MCF 10A (cell line): ENCODE measurements around the gene RFX4. TPM values are rescaled to one million over a fixed set of nuclear protein-coding genes. Genes with fewer than 3 reads are reported as not detected.
A peak's percentile ranks its signal among the peaks of the same experiment; 100 is the strongest.

Experiments used
- BruUV-seq: library from RNA; stranded (reverse); fragments of 400-500 nt; replicated peaks from 2 replicates; lab custom pipeline; 2021; lab: Mats Ljungman, UMichigan
- CTCF ChIA-PET: fragments of 300-600 bp; sonication (Branson Sonifier 250); formaldehyde crosslinking; extraction: SDS; loops from one replicate; lab custom pipeline; 2021; ENCODE audit warnings: antibody characterized with exemption, inconsistent platforms; lab: Yijun Ruan, JAX
- POLR2A ChIA-PET: fragments of 300-600, 350-650 bp; sonication (Branson Sonifier 250); formaldehyde crosslinking; extraction: SDS; loops from one replicate; lab custom pipeline; 2020; ENCODE audit warnings: antibody characterized with exemption, inconsistent platforms; lab: Yijun Ruan, JAX
- DNase-seq: peaks from one replicate; pipeline ENCODE4 v3.0.0-alpha.2; 2018; ENCODE audit not compliant: unreplicated experiment
- H3K27ac Mint-ChIP-seq: one replicate; pipeline ENCODE4 v1.8.0; 2022; ENCODE audit warnings: mild to moderate bottlenecking, low read depth, mixed read lengths; ENCODE audit not compliant: unreplicated experiment
- H3K27me3 Mint-ChIP-seq: one replicate; pipeline ENCODE4 v1.8.0; 2022; ENCODE audit warnings: mixed read lengths; ENCODE audit not compliant: insufficient read depth, unreplicated experiment
- H3K36me3 Mint-ChIP-seq: one replicate; pipeline ENCODE4 v1.8.0; 2022; ENCODE audit warnings: mild to moderate bottlenecking, moderate library complexity, mixed read lengths; ENCODE audit not compliant: insufficient read depth, unreplicated experiment
- H3K4me1 Mint-ChIP-seq: one replicate; pipeline ENCODE4 v1.8.0; 2022; ENCODE audit warnings: mixed read lengths; ENCODE audit not compliant: insufficient read depth, unreplicated experiment
- H3K4me3 Mint-ChIP-seq: one replicate; pipeline ENCODE4 v1.8.0; 2022; ENCODE audit warnings: mild to moderate bottlenecking, moderate library complexity, mixed read lengths; ENCODE audit not compliant: unreplicated experiment
- H3K9me3 Mint-ChIP-seq: one replicate; pipeline ENCODE4 v1.8.0; 2022; ENCODE audit warnings: mixed read lengths; ENCODE audit not compliant: unreplicated experiment
- intact Hi-C: fragments of 100-400 bp; cut with micrococcal nuclease; formaldehyde crosslinking; loops from 2 replicates; pipeline ENCODE4 v1.14.1; 2022
- total RNA-seq: library from RNA; stranded (reverse); gene quantifications from 2 replicates; pipeline ENCODE4 v1.2.3, GENCODE V29; 2022
- TF ChIP-seq, protein P1 (sequence below): fragments of 200-600 bp; IDR thresholded peaks from one replicate; pipeline ENCODE4 v1.8.0; 2022; ENCODE audit warnings: antibody characterized with exemption, mild to moderate bottlenecking; ENCODE audit not compliant: unreplicated experiment

RFX4 gene
- total RNA-seq, 1 experiment from 2014 or later: not detected

DNA sequence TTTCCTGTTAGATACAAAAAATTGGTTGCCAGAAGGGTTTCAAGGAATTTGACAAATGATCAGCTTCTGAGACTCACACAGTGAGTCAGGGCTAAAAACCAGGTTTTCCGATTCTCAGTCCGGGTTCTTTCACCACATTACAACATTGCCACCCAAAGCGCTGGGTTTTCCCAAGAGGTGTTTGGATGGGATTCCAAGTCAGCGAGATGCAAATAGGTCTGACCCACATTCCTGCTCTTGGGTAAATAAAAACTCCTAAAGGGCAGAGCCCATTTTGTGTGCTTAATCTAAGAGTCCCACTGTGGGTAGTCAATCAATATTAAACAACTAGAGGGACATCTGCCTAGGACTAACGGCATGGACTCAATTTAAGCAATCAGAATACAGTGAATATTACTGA is 186.3 kb downstream of the RFX4 start:
- no TSS peak for BruUV-seq
- H3K9me3 Mint-ChIP-seq: no peaks in the 10 kb centered on the region
- ChIA-PET POLR2A (interaction anchor here (0.7 kb wide), 1 partner anchor 53 kb away, joined by 4 read pairs; no protein-coding TSS in a partner anchor), CTCF (no interaction called here)
- DNase-seq: peak; percentile 8
- H3K4me3 Mint-ChIP-seq: no peak overlapping the region
- H3K4me1 Mint-ChIP-seq: no peaks in the 10 kb centered on the region
- peaks cover 3% of the 10 kb centered on the region for H3K36me3 Mint-ChIP-seq
- H3K27ac Mint-ChIP-seq: no peak overlapping the region
- H3K27me3 Mint-ChIP-seq: peaks cover 23% of the 10 kb centered on the region
- TF ChIP-seq, protein P1, sequence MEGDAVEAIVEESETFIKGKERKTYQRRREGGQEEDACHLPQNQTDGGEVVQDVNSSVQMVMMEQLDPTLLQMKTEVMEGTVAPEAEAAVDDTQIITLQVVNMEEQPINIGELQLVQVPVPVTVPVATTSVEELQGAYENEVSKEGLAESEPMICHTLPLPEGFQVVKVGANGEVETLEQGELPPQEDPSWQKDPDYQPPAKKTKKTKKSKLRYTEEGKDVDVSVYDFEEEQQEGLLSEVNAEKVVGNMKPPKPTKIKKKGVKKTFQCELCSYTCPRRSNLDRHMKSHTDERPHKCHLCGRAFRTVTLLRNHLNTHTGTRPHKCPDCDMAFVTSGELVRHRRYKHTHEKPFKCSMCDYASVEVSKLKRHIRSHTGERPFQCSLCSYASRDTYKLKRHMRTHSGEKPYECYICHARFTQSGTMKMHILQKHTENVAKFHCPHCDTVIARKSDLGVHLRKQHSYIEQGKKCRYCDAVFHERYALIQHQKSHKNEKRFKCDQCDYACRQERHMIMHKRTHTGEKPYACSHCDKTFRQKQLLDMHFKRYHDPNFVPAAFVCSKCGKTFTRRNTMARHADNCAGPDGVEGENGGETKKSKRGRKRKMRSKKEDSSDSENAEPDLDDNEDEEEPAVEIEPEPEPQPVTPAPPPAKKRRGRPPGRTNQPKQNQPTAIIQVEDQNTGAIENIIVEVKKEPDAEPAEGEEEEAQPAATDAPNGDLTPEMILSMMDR: no peak
- intact Hi-C loops: no loop called here

DNA sequence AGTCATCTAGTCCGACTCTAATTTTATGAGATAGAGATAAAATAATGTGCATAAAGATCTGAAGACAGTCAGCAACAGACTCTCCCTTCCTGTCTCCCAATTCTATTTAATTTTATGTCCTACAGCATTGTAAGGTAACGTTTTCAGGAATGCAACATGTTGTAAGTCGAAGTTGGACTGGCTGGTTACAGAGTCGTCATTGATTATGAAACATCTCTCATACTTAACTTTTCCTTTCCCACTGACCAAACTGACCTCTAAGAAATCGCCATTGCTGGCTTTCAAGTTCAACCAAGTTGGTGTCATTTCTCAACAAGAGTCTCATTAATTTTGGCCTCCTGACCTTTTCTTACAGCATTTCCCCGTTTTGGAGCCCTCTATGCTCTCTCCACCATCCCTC is 186.7 kb downstream of the RFX4 start:
- intact Hi-C loops: no loop called here
- ChIA-PET CTCF (no interaction called here), POLR2A (no interaction called here)
- H3K27ac Mint-ChIP-seq: no peak overlapping the region
- peaks cover 8% of the 10 kb centered on the region for H3K36me3 Mint-ChIP-seq
- H3K9me3 Mint-ChIP-seq: no peaks in the 10 kb centered on the region
- no peak overlapping the region for H3K4me3 Mint-ChIP-seq
- DNase-seq: no peak
- H3K27me3 Mint-ChIP-seq: peaks cover 23% of the 10 kb centered on the region
- BruUV-seq: no TSS peak
- TF ChIP-seq, protein P1: no peak
- no peaks in the 10 kb centered on the region for H3K4me1 Mint-ChIP-seq

DNA sequence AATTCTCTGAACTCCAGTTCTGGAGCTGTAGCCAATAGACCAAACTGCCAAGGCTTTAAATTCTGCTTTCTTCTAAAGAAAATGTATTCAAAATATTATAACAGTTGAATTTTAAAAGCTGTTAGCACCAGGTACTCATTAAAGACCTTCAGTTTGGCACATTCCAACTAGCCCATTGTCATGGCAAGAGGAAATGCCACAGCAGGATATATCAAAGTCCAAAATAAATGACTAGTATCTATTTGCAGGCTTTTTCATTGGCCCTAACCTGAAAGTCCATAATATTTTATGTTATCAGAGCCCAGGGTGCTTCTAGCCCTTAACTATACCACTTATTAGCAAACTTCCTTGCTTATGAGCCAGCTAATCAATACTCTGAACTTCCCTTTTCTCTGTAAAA is 188.6 kb downstream of the RFX4 start:
- H3K36me3 Mint-ChIP-seq: peaks cover 9% of the 10 kb centered on the region
- ChIA-PET POLR2A (interaction anchor here (0.6 to 1.3 kb wide), 2 partner anchors 79 to 81 kb away, joined by 4 to 5 read pairs; no protein-coding TSS in a partner anchor), CTCF (no interaction called here)
- H3K27me3 Mint-ChIP-seq: peaks cover 19% of the 10 kb centered on the region
- no peak overlapping the region for H3K4me3 Mint-ChIP-seq
- DNase-seq: no peak
- intact Hi-C loops: loop anchor here (10.0 kb wide), 2 partner anchors 323 to 547 kb away; partner anchors contain the start of gene CRY1
- no TSS peak for BruUV-seq
- TF ChIP-seq, protein P1: no peak
- no peak overlapping the region for H3K27ac Mint-ChIP-seq
- no peaks in the 10 kb centered on the region for H3K9me3 Mint-ChIP-seq
- peaks cover 16% of the 10 kb centered on the region for H3K4me1 Mint-ChIP-seq

DNA sequence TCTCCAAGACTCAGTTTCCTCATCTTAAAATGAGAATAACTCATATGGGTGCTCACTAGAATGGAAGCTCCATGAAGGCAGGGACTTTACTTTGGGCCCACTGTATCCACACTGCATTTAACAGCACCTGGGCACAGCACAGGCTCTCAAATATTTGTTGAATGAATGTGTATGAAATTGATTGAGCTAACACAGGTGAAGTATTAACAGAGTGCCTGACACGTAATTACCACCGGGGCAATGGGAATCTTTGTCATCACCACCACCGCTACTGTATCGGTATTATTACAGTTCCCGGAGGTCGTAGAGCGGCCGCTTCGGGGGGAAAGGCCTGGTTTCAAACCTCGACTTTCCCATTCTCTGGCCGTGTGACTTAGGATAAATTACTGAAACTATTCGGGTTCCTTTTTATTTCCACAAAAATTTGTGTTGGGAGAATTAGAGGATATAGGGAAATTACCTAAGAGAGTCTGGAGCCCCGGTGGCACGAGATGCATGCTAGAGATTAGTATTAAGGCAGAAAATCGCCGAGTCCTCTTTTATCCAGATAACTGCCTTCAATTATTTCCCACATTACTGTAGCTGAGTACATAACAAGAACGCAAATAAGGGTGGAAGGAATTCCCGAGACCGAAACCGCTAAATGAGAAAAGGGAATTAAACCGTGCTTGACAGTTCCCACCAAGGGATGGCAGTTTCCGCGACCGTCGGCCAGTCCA is 190.6 kb downstream of the RFX4 start:
- no peak for DNase-seq
- intact Hi-C loops: loop anchor here (10.0 kb wide), 2 partner anchors 321 to 549 kb away; partner anchors contain the start of gene CRY1
- peaks cover 9% of the 10 kb centered on the region for H3K36me3 Mint-ChIP-seq
- H3K4me1 Mint-ChIP-seq: peaks cover 17% of the 10 kb centered on the region
- peaks cover 12% of the 10 kb centered on the region for H3K27me3 Mint-ChIP-seq
- H3K4me3 Mint-ChIP-seq: peak overlapping the region; percentile 99
- POLR2A ChIA-PET: no interaction called here
- TF ChIP-seq, protein P1: no peak
- no peaks in the 10 kb centered on the region for H3K9me3 Mint-ChIP-seq
- TSS peak; percentile 95 for BruUV-seq
- CTCF ChIA-PET: interaction anchor here (0.7 kb wide), 1 partner anchor 10 kb away, joined by 4 read pairs; no protein-coding TSS in a partner anchor
- peak overlapping the region; percentile 98 for H3K27ac Mint-ChIP-seq
